Smooth muscle cell (in vitro differentiated cells): Measurements from ENCODE around the gene PLPP1. TPM values are rescaled to one million over a fixed set of nuclear protein-coding genes. Genes with fewer than 3 reads are reported as not detected.

Experiments
- DNase-seq: peaks from one replicate; lab custom pipeline; 2025; ENCODE audit not compliant: unreplicated experiment; lab: John Stamatoyannopoulos, UW
- H2AFZ ChIP-seq: fragments of 200-600 bp; sonication (generic); 2 replicates; pipeline ENCODE4 v1.6.0; 2016; ENCODE audit warnings: antibody characterized with exemption, low read depth, mild to moderate bottlenecking
- H3F3A ChIP-seq: fragments of 200-600 bp; sonication (generic); 2 replicates; pipeline ENCODE4 v1.6.0; 2017; ENCODE audit warnings: antibody characterized with exemption, low read depth
- H3K27ac ChIP-seq: fragments of 200-600 bp; sonication (generic); 2 replicates; pipeline ENCODE4 v1.5.1; 2016; ENCODE audit warnings: low read depth, mild to moderate bottlenecking
- H3K27me3 ChIP-seq: fragments of 200-600 bp; sonication (generic); 2 replicates; pipeline ENCODE4 v1.6.1; 2016; ENCODE audit warnings: low read depth, mild to moderate bottlenecking
- H3K36me3 ChIP-seq: fragments of 200-600 bp; sonication (generic); 2 replicates; pipeline ENCODE4 v1.5.1; 2016; ENCODE audit warnings: low read depth
- H3K4me1 ChIP-seq: fragments of 200-600 bp; sonication (generic); 2 replicates; pipeline ENCODE4 v1.5.1; 2016; ENCODE audit warnings: low read depth
- H3K4me2 ChIP-seq: fragments of 200-600 bp; sonication (generic); 2 replicates; pipeline ENCODE4 v1.6.0; 2016; ENCODE audit warnings: mild to moderate bottlenecking
- H3K4me3 ChIP-seq: fragments of 200-600 bp; sonication (generic); 2 replicates; pipeline ENCODE4 v1.5.1; 2016; ENCODE audit warnings: mild to moderate bottlenecking
- H3K79me2 ChIP-seq: fragments of 200-600 bp; sonication (generic); 2 replicates; pipeline ENCODE4 v1.6.0; 2016; ENCODE audit warnings: low read depth, mild to moderate bottlenecking
- H3K9ac ChIP-seq: fragments of 200-600 bp; sonication (generic); 2 replicates; pipeline ENCODE4 v1.6.0; 2016; ENCODE audit warnings: low read depth
- H3K9me3 ChIP-seq: fragments of 200-600 bp; sonication (generic); replicated peaks from 2 replicates; pipeline ENCODE4 v1.5.1; 2016; ENCODE audit warnings: low read depth
- H4K20me1 ChIP-seq: fragments of 200-600 bp; sonication (generic); 2 replicates; pipeline ENCODE4 v1.6.0; 2016; ENCODE audit warnings: low read depth
- WGBS: methylation state at CpG from one replicate; pipeline ENCODE4 v1.1.7; 2016; ENCODE audit warnings: low lambda C conversion rate; 5-methylcytosine and 5-hydroxymethylcytosine counted together
- polyA plus RNA-seq: library from polyadenylated mRNA; unstranded; fragments of >200 nt; fragmentation: Nextera tagmentation; extraction: Ambion mirVana; gene quantifications from 2 replicates; pipeline ENCODE4 v1.2.1, GENCODE V29; 2016
- total RNA-seq: library from RNA; depleted of rRNA; stranded (reverse); fragments of >200 nt; gene quantifications from 2 replicates; pipeline ENCODE4 v1.2.3, GENCODE V29; 2014
- TF ChIP-seq, protein P1 (sequence below): fragments of 200-600 bp; sonication (generic); IDR thresholded peaks from 2 replicates; pipeline ENCODE4 v1.5.1; 2017; ENCODE audit warnings: borderline replicate concordance, mild to moderate bottlenecking, antibody characterized with exemption; ENCODE audit not compliant: insufficient read depth, poor library complexity, severe bottlenecking

Gene PLPP1
- total and polyA plus RNA-seq, 2 experiments from 2014 or later, result 47.2 to 108 TPM

DNA sequence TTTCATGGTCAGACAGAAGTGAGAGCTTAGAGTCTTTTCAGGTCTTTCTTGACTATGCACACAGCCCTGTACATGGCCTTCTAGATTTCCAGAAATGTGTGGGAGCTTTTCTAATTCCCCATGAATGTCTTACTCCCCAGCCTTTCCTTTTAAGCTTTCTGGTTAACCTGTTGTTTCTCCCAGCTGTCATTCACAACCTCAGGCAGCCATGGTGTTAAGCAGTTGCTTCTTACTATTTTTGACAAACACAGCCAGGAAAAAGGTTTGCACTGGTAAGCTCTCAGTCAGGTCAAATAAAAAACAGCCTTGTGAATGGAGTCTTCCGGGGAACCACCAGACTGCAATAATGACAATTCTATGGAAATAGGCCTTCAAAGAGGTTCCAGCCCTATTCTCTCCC is 142.1 kb downstream of the PLPP1 start:
- Histone ChIP-seq H3F3A (no peaks in the 10 kb centered on the region), H3K9ac (no peak overlapping the region), H3K36me3 (peaks cover 11% of the 10 kb centered on the region), H2AFZ (no peak overlapping the region), H3K27ac (no peak overlapping the region), H3K4me1 (no peaks in the 10 kb centered on the region), H3K4me2 (no peak overlapping the region), H3K27me3 (no peaks in the 10 kb centered on the region), H3K4me3 (no peak overlapping the region), H3K79me2 (no peaks in the 10 kb centered on the region), H3K9me3 (no peaks in the 10 kb centered on the region), H4K20me1 (no peaks in the 10 kb centered on the region)
- DNase-seq, result no peak
- WGBS, result 97% methylated on average over 1 of the region's 1 CpG
- TF ChIP-seq, protein P1, sequence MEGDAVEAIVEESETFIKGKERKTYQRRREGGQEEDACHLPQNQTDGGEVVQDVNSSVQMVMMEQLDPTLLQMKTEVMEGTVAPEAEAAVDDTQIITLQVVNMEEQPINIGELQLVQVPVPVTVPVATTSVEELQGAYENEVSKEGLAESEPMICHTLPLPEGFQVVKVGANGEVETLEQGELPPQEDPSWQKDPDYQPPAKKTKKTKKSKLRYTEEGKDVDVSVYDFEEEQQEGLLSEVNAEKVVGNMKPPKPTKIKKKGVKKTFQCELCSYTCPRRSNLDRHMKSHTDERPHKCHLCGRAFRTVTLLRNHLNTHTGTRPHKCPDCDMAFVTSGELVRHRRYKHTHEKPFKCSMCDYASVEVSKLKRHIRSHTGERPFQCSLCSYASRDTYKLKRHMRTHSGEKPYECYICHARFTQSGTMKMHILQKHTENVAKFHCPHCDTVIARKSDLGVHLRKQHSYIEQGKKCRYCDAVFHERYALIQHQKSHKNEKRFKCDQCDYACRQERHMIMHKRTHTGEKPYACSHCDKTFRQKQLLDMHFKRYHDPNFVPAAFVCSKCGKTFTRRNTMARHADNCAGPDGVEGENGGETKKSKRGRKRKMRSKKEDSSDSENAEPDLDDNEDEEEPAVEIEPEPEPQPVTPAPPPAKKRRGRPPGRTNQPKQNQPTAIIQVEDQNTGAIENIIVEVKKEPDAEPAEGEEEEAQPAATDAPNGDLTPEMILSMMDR, result no peak

DNA sequence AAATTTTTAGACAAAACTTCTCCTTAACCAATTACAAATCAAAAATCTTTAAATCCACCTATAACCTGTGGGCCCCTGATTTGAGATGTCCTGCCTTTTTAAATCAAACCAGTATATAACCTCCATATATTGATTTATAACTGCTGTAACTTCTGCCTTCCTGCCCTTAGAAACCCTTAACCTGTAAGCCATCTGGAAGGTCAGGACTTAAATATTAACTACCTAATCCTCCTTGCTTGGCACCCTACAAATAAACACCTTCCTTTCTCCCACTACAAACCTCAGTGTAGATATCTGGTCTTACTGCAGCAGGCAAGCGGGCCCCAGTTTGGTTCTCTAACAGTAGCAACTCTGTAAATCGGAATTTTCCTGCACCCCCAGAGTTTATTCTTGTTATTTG is 143.1 kb downstream of the PLPP1 start:
- no peak overlapping the region for H3K4me2 ChIP-seq
- H3K27ac ChIP-seq, result no peak overlapping the region
- no peak overlapping the region for H3K9ac ChIP-seq
- no peaks in the 10 kb centered on the region for H4K20me1 ChIP-seq
- WGBS, result 97% methylated on average over 2 of the region's 2 CpGs
- no peak for DNase-seq
- H3K36me3 ChIP-seq, result peaks cover 11% of the 10 kb centered on the region
- no peaks in the 10 kb centered on the region for H3K9me3 ChIP-seq
- no peaks in the 10 kb centered on the region for H3F3A ChIP-seq
- no peaks in the 10 kb centered on the region for H3K27me3 ChIP-seq
- H3K4me1 ChIP-seq, result no peaks in the 10 kb centered on the region
- H3K79me2 ChIP-seq, result no peaks in the 10 kb centered on the region
- H2AFZ ChIP-seq, result no peak overlapping the region
- H3K4me3 ChIP-seq, result no peak overlapping the region
- TF ChIP-seq, protein P1, result no peak

DNA sequence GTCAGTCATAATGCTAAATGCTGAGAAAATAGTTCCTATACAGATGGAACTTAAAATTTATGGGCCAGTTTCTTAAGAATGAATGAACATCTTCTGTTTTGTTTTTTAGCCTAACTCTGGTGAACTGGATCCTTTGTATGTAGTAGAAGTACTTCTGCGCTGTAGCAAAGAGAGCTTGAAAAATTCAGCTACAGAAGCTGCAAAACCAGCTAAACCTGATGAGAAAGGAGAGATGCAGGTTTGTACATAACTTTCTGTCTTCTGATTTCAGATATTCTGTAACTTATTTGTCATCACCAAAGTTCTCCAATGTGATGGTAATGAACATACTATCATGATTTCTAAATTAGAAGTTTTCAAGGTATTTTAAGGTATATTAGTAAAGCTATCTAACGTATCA is 146.9 kb downstream of the PLPP1 start:
- no peak overlapping the region for H3K27ac ChIP-seq
- H2AFZ ChIP-seq, result no peak overlapping the region
- peaks cover 5% of the 10 kb centered on the region for H3K9me3 ChIP-seq
- TF ChIP-seq, protein P1, result no peak
- 89% methylated on average over 2 of the region's 2 CpGs for WGBS
- no peaks in the 10 kb centered on the region for H3F3A ChIP-seq
- no peak for DNase-seq
- peaks cover 16% of the 10 kb centered on the region for H3K36me3 ChIP-seq
- no peak overlapping the region for H3K4me3 ChIP-seq
- H4K20me1 ChIP-seq, result no peaks in the 10 kb centered on the region
- no peaks in the 10 kb centered on the region for H3K27me3 ChIP-seq
- H3K9ac ChIP-seq, result no peak overlapping the region
- H3K4me2 ChIP-seq, result no peak overlapping the region
- no peaks in the 10 kb centered on the region for H3K4me1 ChIP-seq
- peaks cover 6% of the 10 kb centered on the region for H3K79me2 ChIP-seq

DNA sequence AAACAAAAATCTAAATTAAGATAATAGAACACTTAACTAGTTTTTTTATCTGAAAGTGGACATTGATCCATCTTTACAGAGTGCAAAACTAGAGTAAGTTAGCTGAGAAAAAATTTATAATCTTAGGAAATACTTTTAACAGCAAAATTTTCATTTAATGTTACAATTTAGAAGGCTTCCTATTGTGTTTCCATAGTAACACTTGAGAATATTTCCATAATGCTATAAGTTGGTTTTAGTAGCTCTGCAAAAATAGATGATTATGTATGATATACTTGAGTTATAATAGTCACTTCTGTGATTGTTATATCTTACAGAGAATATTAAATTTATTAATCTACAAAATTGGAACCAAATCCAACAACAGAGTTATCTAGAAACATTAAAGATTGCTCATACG is 148.4 kb downstream of the PLPP1 start:
- WGBS, result 88% methylated on average over 1 of the region's 1 CpG
- no peaks in the 10 kb centered on the region for H3F3A ChIP-seq

More for the DNA sequence above, 148.4 kb downstream of the PLPP1 start:
- no peak for DNase-seq
- no peak overlapping the region for H3K4me3 ChIP-seq
- H3K4me1 ChIP-seq, result no peaks in the 10 kb centered on the region
- no peak overlapping the region for H2AFZ ChIP-seq
- no peak overlapping the region for H3K27ac ChIP-seq
- no peaks in the 10 kb centered on the region for H3K27me3 ChIP-seq
- H3K9ac ChIP-seq, result no peak overlapping the region
- H3K4me2 ChIP-seq, result no peak overlapping the region
- H3K36me3 ChIP-seq, result peaks cover 19% of the 10 kb centered on the region
- peaks cover 5% of the 10 kb centered on the region for H3K9me3 ChIP-seq
- peaks cover 6% of the 10 kb centered on the region for H3K79me2 ChIP-seq
- TF ChIP-seq, protein P1, result no peak
- H4K20me1 ChIP-seq, result no peaks in the 10 kb centered on the region
